NT2/D1 (cell line): ENCODE results near the gene MPV17.

Experiments used
- DNase-seq: peaks from one replicate; pipeline ENCODE4 v3.0.0-alpha.2; 2011; ENCODE audit warnings: low read depth, low spot score
- H3K27me3 ChIP-seq: 2 replicates; pipeline ENCODE4 v1.6.0; 2011; ENCODE audit warnings: mild to moderate bottlenecking; ENCODE audit not compliant: insufficient read length, insufficient read depth
- H3K36me3 ChIP-seq: 2 replicates; pipeline ENCODE4 v1.6.1; 2011; ENCODE audit warnings: mild to moderate bottlenecking, low read length, mixed read lengths; ENCODE audit not compliant: insufficient read depth, insufficient read length
- H3K4me1 ChIP-seq: 2 replicates; pipeline ENCODE4 v1.5.1; 2011; ENCODE audit not compliant: insufficient read depth, insufficient read length
- H3K4me3 ChIP-seq: 2 replicates; pipeline ENCODE4 v1.5.1; 2011; ENCODE audit warnings: low read depth; ENCODE audit not compliant: insufficient read length
- H3K9ac ChIP-seq: 2 replicates; pipeline ENCODE4 v1.6.0; 2011; ENCODE audit warnings: low read depth; ENCODE audit not compliant: insufficient read length
- H3K9me3 ChIP-seq: 2 replicates; pipeline ENCODE4 v1.5.1; 2011; ENCODE audit warnings: mild to moderate bottlenecking, low read length; ENCODE audit not compliant: insufficient read depth
- SUZ12 ChIP-seq: IDR thresholded peaks from 2 replicates; pipeline ENCODE4 v1.6.1; 2011; ENCODE audit not compliant: insufficient read length, insufficient read depth; ENCODE audit errors: extremely low read depth
- YY1 ChIP-seq: IDR thresholded peaks from 2 replicates; pipeline ENCODE4 v1.6.1; 2011; ENCODE audit not compliant: insufficient read length, insufficient read depth
- ZNF274 ChIP-seq: IDR thresholded peaks from 2 replicates; pipeline ENCODE4 v1.6.1; 2011; ENCODE audit warnings: mild to moderate bottlenecking, low read depth, low read length

Gene MPV17

DNA sequence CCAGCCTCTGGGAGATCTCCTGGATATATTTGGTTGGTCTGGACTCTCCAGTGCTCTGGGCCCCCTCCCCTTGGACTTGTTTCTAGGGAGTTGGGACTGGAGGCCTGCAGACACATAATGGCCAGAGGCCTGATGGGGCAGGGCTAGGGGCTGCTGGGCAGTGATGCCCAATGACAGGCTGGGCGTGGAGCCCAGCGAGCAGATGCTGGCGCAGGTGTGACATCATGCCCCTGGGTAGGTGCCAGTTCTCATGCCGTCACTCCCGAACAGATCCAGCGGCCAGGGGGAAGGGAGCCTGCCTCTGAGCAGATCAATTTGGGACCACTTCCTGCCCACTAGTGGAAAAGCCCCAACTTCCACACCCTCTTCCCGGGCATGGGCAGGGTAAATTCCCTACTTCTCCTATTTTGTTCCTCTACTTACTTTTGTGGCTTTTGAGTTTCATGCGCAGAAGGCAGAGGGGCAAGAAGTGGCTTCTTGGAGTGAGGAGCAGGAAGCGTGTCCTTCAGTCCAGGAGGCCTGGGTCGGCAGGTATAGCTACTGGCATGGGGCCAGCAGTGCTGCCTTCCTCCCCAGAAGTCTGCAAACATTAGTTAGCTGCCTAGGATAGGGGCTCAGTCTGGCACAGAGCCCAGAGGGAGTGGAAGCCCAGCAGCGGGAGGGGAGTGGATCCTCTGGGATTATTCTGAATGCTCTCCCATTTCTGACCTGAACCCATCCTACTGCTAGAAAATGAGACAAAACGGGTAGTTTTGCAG lies 6.1 kb downstream of the MPV17 start:
- H3K9me3 ChIP-seq, result no peaks in the 10 kb centered on the region
- peaks cover 5% of the 10 kb centered on the region for H3K4me1 ChIP-seq
- H3K36me3 ChIP-seq, result peaks cover 30% of the 10 kb centered on the region
- no peak overlapping the region for H3K4me3 ChIP-seq
- H3K9ac ChIP-seq, result no peak overlapping the region
- TF ChIP-seq ZNF274, result no peak
- no peak for TF ChIP-seq YY1
- no peak for TF ChIP-seq SUZ12
- no peaks in the 10 kb centered on the region for H3K27me3 ChIP-seq
- no peak for DNase-seq

DNA sequence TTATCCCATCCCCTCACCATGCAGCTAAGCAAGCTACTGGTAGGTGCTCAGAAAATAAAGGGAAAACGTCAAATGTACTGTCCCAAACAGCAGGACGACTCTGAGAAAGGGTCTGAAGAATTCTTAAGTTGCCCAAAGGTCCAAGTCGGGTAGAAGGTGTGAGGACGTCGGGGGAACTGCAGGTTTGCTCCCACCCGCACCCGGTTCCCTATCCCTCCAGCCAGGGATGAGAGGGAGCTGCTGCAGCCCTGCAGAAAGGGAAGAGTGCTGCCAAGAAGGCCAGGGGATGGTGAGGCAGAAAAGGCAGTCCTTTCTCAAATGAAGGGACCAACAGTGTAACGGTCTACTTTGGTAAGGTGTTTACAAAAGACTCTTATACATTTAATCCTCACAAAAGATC lies 7.8 kb downstream of the MPV17 start:
- TF ChIP-seq ZNF274, result no peak
- TF ChIP-seq YY1, result no peak
- no peak overlapping the region for H3K9ac ChIP-seq

DNA sequence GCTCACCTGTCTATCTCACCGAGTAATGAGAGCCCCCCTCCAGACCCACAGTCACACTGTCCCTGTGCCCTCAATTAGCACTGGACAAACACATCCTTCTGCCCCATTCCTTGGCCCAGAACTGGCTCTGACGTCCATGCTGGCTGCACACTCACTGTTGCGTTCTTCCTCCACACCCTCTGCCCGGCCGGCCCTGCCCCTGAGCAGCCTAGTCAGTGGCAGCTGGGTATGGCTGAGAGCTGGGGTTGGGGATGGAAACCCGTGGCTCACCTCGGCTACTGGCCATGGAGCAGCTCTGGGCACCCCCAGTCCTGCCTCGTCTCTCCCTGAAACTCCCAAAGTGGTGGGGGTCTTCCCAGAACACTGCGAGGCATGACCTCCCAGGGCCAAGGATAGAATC lies 8.2 kb downstream of the MPV17 start:
- Histone ChIP-seq H3K4me3 (no peak overlapping the region), H3K27me3 (no peaks in the 10 kb centered on the region), H3K9ac (no peak overlapping the region), H3K4me1 (no peaks in the 10 kb centered on the region), H3K9me3 (no peaks in the 10 kb centered on the region), H3K36me3 (peaks cover 40% of the 10 kb centered on the region)
- no peak for TF ChIP-seq YY1
- no peak for TF ChIP-seq ZNF274
- no peak for TF ChIP-seq SUZ12
- DNase-seq, result no peak

More for the DNA sequence above, 7.8 kb downstream of the MPV17 start:
- H3K27me3 ChIP-seq, result no peaks in the 10 kb centered on the region
- no peaks in the 10 kb centered on the region for H3K9me3 ChIP-seq
- H3K4me3 ChIP-seq, result no peak overlapping the region
- peaks cover 37% of the 10 kb centered on the region for H3K36me3 ChIP-seq
- no peak for DNase-seq
- no peaks in the 10 kb centered on the region for H3K4me1 ChIP-seq

DNA sequence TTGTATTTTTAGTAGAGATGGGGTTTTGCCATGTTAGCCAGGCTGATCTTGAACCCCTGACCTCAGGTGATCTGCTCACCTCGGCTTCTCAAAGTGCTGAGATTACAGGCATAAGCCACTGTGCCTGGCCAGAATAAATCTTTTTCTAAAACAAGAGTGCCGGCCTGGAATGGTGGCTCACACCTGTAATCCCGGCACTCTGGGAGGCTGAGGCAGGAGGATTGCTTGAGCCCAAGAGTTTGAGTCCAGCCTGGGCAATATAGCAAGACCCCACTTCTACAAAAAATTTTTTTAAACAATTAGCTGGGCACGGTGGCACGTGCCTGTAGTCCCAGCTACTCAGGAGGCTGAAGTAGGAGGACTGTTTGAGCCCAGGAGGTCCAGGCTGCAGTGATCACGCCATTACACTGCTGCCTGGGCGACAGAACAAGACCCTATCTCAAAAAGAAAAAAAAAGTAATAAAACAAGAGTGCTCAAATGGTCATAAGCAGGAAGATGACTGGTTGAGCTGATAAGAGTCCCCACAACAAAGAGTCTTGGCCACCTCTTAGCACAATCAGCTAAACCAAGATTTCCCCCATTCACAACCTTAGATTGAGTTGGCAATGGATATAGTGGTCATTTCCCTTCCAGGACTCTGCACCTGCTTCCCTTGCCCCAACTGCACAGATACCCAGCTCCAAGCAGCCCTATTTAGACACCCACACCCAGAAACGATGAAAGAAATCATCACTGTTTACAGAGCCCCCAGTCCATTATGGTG lies 8.8 kb downstream of the MPV17 start:
- no peak overlapping the region for H3K4me3 ChIP-seq

DNA sequence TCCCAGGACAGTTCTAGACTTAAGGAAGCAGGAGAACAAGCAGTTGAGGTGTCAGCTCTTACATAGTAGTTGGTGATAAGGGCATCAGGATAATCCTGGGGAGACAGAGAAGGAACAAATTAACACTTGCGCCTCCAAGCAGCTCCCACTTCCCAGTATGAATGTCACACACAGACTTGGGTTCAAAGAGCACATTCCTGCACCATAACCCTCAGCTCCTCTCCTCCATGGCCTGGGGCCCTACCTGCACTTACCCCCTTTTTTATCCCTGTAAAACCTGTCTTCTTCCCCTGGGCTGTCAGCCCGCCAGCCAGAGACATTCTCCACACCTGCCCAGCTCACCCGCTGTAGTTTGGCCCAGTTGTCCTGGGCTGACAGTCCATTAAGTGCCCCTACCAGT lies 10.7 kb downstream of the MPV17 start:
- H3K27me3 ChIP-seq, result no peaks in the 10 kb centered on the region
- H3K36me3 ChIP-seq, result peaks cover 48% of the 10 kb centered on the region
- TF ChIP-seq ZNF274 (no peak), YY1 (no peak), SUZ12 (no peak)
- no peaks in the 10 kb centered on the region for H3K4me1 ChIP-seq
- no peak overlapping the region for H3K9ac ChIP-seq
- DNase-seq, result no peak
- no peaks in the 10 kb centered on the region for H3K9me3 ChIP-seq
- no peak overlapping the region for H3K4me3 ChIP-seq

More for the DNA sequence above, 8.8 kb downstream of the MPV17 start:
- H3K4me1 ChIP-seq, result no peaks in the 10 kb centered on the region
- H3K36me3 ChIP-seq, result peaks cover 44% of the 10 kb centered on the region
- DNase-seq, result no peak
- no peak for TF ChIP-seq SUZ12
- no peak for TF ChIP-seq ZNF274
- TF ChIP-seq YY1, result no peak
- no peaks in the 10 kb centered on the region for H3K27me3 ChIP-seq
- no peaks in the 10 kb centered on the region for H3K9me3 ChIP-seq
- no peak overlapping the region for H3K9ac ChIP-seq

DNA sequence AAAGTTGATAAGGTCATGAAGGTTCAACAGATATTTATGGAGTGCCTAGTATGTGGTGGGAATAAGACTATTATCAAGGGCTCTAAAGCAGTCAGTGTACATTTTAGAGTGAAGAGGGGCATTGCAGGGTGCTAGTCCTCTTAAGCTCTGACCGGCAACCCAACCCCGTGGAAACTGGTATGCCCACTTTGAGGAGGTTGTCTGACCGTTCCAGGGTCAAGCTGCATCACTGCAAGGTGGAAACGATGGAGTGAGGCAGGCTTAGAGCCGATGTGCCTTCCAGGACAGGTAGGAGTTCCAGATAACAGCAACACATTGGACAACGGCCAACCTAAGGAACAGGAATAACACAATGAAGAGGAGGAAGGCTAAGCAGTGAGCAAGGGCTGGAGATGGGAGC lies 13.2 kb downstream of the MPV17 start:
- TF ChIP-seq YY1 (no peak), SUZ12 (no peak), ZNF274 (no peak)
- Histone ChIP-seq H3K9me3 (no peaks in the 10 kb centered on the region), H3K4me3 (no peak overlapping the region), H3K27me3 (no peaks in the 10 kb centered on the region), H3K36me3 (peaks cover 45% of the 10 kb centered on the region), H3K4me1 (no peaks in the 10 kb centered on the region), H3K9ac (no peak overlapping the region)
- no peak for DNase-seq

DNA sequence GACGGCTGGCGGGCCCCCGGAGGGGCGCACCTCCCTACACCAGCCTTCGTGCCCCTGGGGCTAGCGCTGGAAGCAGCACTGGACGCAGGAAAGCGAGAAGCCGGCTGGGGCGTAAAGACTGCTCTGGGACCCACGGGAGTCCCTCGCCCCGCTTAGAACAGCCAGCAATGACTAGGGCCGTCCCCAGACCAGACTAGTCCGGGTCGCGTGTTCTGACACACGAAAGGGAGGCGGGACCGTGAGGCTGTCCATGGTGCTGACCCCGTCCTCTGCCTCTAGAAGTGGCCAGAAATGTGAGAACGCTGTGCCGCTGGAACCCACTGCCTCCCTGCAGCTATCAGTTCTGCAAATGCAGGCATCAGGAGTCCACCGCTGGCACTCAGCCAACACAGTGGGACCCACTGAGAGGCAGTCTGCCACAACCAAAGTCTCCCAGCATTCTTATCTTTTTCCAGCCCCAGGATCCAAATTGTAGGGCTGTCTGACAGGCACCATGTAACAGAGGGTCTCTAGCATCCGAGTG lies 14.5 kb downstream of the MPV17 start, which contains the start of gene UCN:
Gene UCN (minus strand): TSS at position 87 of the 523 bp plus-strand sequence. CDS start 550 bp downstream, outside the sequence.
- Histone ChIP-seq H3K36me3 (peaks cover 45% of the 10 kb centered on the region), H3K27me3 (no peaks in the 10 kb centered on the region)

More for the DNA sequence above, 14.5 kb downstream of the MPV17 start, which contains the start of gene UCN:
- Histone ChIP-seq H3K4me3 (no peak within 1 kb of the TSS), H3K9ac (no peak within 1 kb of the TSS), H3K9me3 (no peaks in the 10 kb centered on the region), H3K4me1 (no peaks in the 10 kb centered on the region)
- no peak for DNase-seq
- no peak for TF ChIP-seq SUZ12
- no peak for TF ChIP-seq YY1
- TF ChIP-seq ZNF274, result no peak
